ENCODE data around the gene TCTN3. TPM values are rescaled to one million over a fixed set of nuclear protein-coding genes. Genes with fewer than 3 reads are reported as not detected.
"Not testable (repeated sequence)": the region's sequence is repeated elsewhere in the genome, so short reads cannot be mapped to it uniquely, and the experiment has no call there.

Gene TCTN3
- total RNA-seq, 1 donor from 2014 or later, result 25.2 TPM

DNA sequence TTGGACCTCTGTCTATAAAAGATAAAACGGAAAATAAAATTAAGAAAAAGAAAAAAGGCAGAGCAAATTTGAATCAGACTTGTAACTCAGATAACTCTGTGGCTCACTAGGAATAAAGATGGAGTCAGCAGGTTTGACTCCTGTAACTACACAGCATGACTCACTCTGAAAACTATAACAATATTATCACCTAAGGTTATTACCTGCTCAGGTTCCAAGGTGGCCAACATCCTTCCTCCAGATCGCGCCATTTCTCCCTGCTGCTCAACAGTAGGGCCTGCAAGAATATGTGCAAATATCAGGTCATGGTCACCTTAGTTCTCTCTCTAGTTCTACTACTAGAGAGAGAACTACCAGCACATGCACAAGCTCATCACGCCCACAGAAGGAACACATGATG lies 67.2 kb downstream of the TCTN3 start:
- no peak for DNase-seq

DNA sequence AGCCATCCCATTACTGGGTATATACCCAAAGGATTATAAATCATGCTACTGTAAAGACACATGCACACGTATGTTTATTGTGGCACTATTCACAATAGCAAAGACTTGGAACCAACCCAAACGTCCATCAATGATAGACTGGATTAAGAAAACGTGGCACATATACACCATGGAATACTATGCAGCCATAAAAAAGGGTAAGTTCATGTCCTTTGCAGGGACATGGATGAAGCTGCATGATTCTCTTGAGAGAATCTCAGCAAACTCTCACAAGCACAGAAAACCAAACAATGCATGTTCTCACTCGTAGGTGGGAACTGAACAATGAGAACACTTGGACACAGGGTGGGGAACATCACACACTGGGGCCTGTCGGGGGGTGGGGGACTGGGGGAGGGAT lies 73.3 kb downstream of the TCTN3 start:
- not testable (repeated sequence) for DNase-seq

DNA sequence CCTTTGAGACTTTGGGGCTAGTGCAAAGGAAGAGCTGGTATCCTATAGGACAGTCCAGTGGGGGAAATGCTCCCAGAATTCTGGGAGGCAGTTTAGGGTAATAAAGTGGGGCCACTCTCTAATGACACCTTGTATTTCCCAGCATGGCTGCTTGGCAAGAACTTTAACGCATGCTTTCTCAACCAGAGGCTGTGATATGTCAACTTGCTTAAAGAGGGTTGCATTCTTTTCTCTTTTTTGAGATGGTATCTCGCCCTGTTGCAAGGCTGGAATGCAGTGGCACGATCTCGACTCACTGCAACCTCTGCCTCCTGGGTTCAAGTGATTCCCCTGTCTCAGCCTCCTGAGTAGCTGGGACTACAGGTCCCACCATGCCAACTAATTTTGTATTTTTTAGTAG lies 75.6 kb downstream of the TCTN3 start:
- DNase-seq, result no peak

DNA sequence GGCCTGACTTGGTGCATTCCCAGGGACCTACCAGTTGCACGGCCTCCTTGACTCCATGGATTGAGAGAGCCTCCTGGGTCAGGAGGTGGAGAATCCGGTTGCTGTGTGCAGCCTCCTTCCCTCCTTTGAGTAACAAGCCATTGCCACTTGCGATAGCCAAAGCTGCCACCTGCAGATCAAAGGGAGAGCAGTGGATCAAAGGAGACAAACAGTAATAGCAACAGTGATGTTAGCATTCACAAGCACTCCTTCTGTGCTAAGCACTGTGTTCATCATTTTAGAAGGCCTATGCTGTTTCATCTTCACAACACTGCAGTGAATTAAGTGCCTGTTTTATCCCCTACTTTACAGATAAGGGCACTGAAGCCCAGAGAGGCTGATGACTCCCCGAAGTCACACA lies 77.3 kb downstream of the TCTN3 start:
- DNase-seq, result no peak

Other genes starting within 250 kb of the TCTN3 start
- gene SORBS1, start 132.6 kb downstream of the TCTN3 start, total RNA-seq, result 74.8 TPM
- gene ALDH18A1, start 37.2 kb downstream of the TCTN3 start, total RNA-seq, result 54.3 TPM
- gene ENTPD1, start 62.2 kb upstream of the TCTN3 start, total RNA-seq, result 33.5 TPM
- 2.2 TPM for gene CC2D2B, start 214.0 kb upstream of the TCTN3 start, total RNA-seq